Karpas-422 (cell line): Measurements from ENCODE around the gene PCGF2. TPM values are rescaled to one million over a fixed set of nuclear protein-coding genes. Genes with fewer than 3 reads are reported as not detected.
A peak's percentile ranks its signal among the peaks of the same experiment; 100 is the strongest.

ENCODE experiments used
- DNase-seq: peaks from one replicate; pipeline ENCODE4 v3.0.0-alpha.2; 2015
- H2AFZ ChIP-seq: fragments of 200-600 bp; sonication (generic); 2 replicates; pipeline ENCODE4 v1.6.1; 2014; ENCODE audit warnings: antibody characterized with exemption, low read length, mixed read lengths
- H3K27ac ChIP-seq: fragments of 200-600 bp; sonication (generic); 2 replicates; pipeline ENCODE4 v1.5.1; 2014; ENCODE audit warnings: mild to moderate bottlenecking, low read length, moderate library complexity
- H3K27me3 ChIP-seq: fragments of 200-600 bp; sonication (generic); 2 replicates; pipeline ENCODE4 v1.6.1; 2014; ENCODE audit warnings: low read length, mixed read lengths
- H3K36me3 ChIP-seq: fragments of 200-600 bp; sonication (generic); 2 replicates; pipeline ENCODE4 v1.6.1; 2014; ENCODE audit warnings: low read length, mixed read lengths; ENCODE audit not compliant: insufficient read depth
- H3K4me1 ChIP-seq: fragments of 200-600 bp; sonication (generic); 2 replicates; pipeline ENCODE4 v1.6.1; 2014; ENCODE audit warnings: mild to moderate bottlenecking, low read length, mixed read lengths
- H3K4me2 ChIP-seq: fragments of 200-600 bp; sonication (generic); 2 replicates; pipeline ENCODE4 v1.6.1; 2014; ENCODE audit warnings: low read length, low read depth, mild to moderate bottlenecking; ENCODE audit not compliant: poor library complexity, severe bottlenecking
- H3K4me3 ChIP-seq: fragments of 200-600 bp; sonication (generic); 2 replicates; pipeline ENCODE4 v1.5.1; 2014; ENCODE audit warnings: mild to moderate bottlenecking, antibody characterized with exemption, low read length, mixed read lengths
- H3K79me2 ChIP-seq: fragments of 200-600 bp; sonication (generic); 2 replicates; pipeline ENCODE4 v1.6.1; 2014; ENCODE audit warnings: mild to moderate bottlenecking, low read length, mixed read lengths
- H3K9ac ChIP-seq: fragments of 200-600 bp; sonication (generic); 2 replicates; pipeline ENCODE4 v1.6.0; 2014; ENCODE audit warnings: low read length
- H3K9me2 ChIP-seq: fragments of 200-600 bp; sonication (generic), shearing (Covaris generic); replicated peaks from 2 replicates; pipeline ENCODE4 v1.6.0; 2014; ENCODE audit warnings: mild to moderate bottlenecking, low read length, moderate library complexity; ENCODE audit not compliant: insufficient read depth
- H3K9me3 ChIP-seq: fragments of 300-700, 200-600 bp; sonication (generic); 2 replicates; pipeline ENCODE4 v1.6.1; 2014; ENCODE audit warnings: low read length, mixed read lengths
- H4K20me1 ChIP-seq: fragments of 200-600 bp; sonication (generic); 2 replicates; pipeline ENCODE4 v1.6.1; 2014; ENCODE audit warnings: mild to moderate bottlenecking, antibody characterized with exemption, low read length, low read depth; ENCODE audit not compliant: insufficient read depth
- total RNA-seq: library from RNA; depleted of rRNA; stranded (reverse); fragments of >200 nt; shearing (Covaris generic); gene quantifications from 2 replicates; pipeline ENCODE4 v1.2.3, GENCODE V29; 2014; ENCODE audit warnings: low replicate concordance

The PCGF2 gene
- total RNA-seq, 1 experiment from 2014 or later: 0.15 TPM

GRCh38 chr17:38709104-38709820, 38.9 kb downstream of the PCGF2 start:
- no peaks in the 10 kb centered on the region for H3K27me3 ChIP-seq
- peaks cover 10% of the 10 kb centered on the region for H3K36me3 ChIP-seq
- no peak overlapping the region for H3K4me3 ChIP-seq
- no peak overlapping the region for H3K27ac ChIP-seq
- H3K9me3 ChIP-seq: no peaks in the 10 kb centered on the region
- DNase-seq: no peak
- H2AFZ ChIP-seq: no peak overlapping the region
- H3K9ac ChIP-seq: no peak overlapping the region
- H4K20me1 ChIP-seq: no peaks in the 10 kb centered on the region
- H3K4me1 ChIP-seq: peaks cover 19% of the 10 kb centered on the region
- H3K4me2 ChIP-seq: no peak overlapping the region
- H3K79me2 ChIP-seq: peaks cover 36% of the 10 kb centered on the region
- H3K9me2 ChIP-seq: no peaks in the 10 kb centered on the region

DNA sequence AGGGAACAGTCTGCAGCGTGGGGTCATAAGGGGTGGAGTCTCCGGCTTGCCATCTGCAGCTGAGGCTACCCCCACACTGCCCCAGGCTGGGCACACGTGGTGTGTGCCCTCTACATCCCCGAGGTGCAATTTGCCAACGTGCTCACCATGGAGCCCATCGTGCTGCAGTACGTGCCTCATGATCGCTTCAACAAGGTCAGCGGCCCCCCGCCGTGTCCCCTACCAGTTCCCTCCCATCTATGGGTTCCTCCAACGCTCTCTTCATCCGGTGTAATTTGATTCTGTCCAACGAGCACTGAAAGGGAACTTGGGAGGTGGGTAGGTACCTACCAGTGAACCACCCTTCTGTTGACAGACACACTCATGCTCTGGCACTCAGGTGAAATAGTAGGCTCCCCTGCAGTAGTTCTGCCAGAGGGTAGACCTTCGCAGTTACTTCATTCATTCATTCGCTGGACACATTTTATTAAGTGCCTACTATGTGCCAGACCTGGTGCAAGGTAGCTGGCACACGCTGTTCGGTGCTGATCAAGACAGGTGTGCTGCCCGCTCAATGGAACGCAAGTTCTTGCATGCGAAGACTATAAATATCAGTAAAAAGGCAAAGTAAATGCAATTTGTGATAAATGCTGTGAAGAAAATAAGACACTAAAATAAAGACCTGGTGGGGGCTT, 40.3 kb downstream of the PCGF2 start:
- Histone ChIP-seq H3K27me3 (no peaks in the 10 kb centered on the region), H3K9me2 (no peaks in the 10 kb centered on the region), H3K4me2 (no peak overlapping the region), H3K79me2 (peaks cover 37% of the 10 kb centered on the region), H2AFZ (no peak overlapping the region), H3K9ac (no peak overlapping the region), H3K4me3 (no peak overlapping the region), H3K27ac (no peak overlapping the region), H3K9me3 (no peaks in the 10 kb centered on the region), H3K36me3 (peaks cover 10% of the 10 kb centered on the region), H4K20me1 (no peaks in the 10 kb centered on the region), H3K4me1 (peaks cover 34% of the 10 kb centered on the region)
- DNase-seq: no peak

- peaks cover 37% of the 10 kb centered on the region for H3K79me2 ChIP-seq
- H2AFZ ChIP-seq: no peak overlapping the region
These were observed 41.5 kb downstream of the PCGF2 start for GRCh38 chr17:38706505-38707216.

DNA sequence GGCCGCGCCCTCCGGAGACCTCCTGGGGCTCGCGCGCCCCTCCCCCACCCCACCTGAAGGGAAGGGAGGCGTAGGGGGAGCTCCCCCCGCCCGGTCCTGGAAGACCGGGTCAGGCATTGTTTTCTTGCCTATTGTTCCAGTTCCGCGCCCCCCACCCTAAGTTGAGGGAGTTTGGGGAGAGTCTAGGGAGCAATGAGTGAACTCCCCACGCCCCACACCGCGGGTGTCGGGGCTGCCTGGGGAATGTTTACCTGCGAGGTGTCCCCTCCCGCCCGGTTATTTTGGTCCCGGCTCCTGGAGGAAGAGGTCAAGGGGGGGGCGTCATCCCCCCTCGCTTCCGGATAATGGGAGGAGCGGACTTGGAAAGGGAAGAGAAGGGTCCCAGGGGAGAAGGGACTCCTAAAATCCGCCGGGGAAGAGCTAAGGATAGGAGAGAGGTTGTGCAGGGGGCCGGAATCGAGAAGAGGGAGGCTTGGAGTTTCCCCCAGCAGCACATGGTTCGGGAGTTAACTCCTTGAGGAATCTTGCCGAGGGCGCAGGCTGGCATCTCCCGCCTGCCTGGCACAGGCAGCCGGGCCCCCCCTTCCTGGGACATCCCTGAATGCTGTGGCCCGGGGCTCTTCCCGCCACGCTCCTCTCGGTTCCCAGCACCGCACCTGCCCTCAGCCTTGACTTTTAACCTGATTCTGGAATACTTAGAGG, 42.2 kb downstream of the PCGF2 start:
- H3K4me2 ChIP-seq: peak overlapping the region; percentile 79
- no peaks in the 10 kb centered on the region for H3K9me3 ChIP-seq
- H3K27me3 ChIP-seq: no peaks in the 10 kb centered on the region; the same call in 1 of the 2 replicates
- H3K27ac ChIP-seq: peak overlapping the region; percentile 80
- H3K79me2 ChIP-seq: peaks cover 37% of the 10 kb centered on the region
- peak; percentile 66 for DNase-seq
- peaks cover 49% of the 10 kb centered on the region for H3K4me1 ChIP-seq
- no peaks in the 10 kb centered on the region for H4K20me1 ChIP-seq
- H3K36me3 ChIP-seq: peaks cover 6% of the 10 kb centered on the region; the same call in 1 of the 2 replicates
- no peak overlapping the region for H2AFZ ChIP-seq
- peak overlapping the region; percentile 89 for H3K9ac ChIP-seq
- H3K9me2 ChIP-seq: no peaks in the 10 kb centered on the region
- H3K4me3 ChIP-seq: peak overlapping the region; percentile 98

More at GRCh38 chr17:38706505-38707216, 41.5 kb downstream of the PCGF2 start:
- DNase-seq: peak; percentile 64
- H3K4me3 ChIP-seq: peak overlapping the region; percentile 98
- H3K27me3 ChIP-seq: no peaks in the 10 kb centered on the region
- peaks cover 6% of the 10 kb centered on the region; the same call in 1 of the 2 replicates for H3K36me3 ChIP-seq
- peaks cover 42% of the 10 kb centered on the region for H3K4me1 ChIP-seq
- H4K20me1 ChIP-seq: no peaks in the 10 kb centered on the region
- H3K9me3 ChIP-seq: no peaks in the 10 kb centered on the region
- H3K27ac ChIP-seq: peak overlapping the region; percentile 80
- H3K9ac ChIP-seq: peak overlapping the region; percentile 89
- peak overlapping the region; percentile 79 for H3K4me2 ChIP-seq
- H3K9me2 ChIP-seq: no peaks in the 10 kb centered on the region

- Histone ChIP-seq H3K27ac (peak overlapping the region; percentile 80), H2AFZ (no peak overlapping the region), H3K9me2 (no peaks in the 10 kb centered on the region), H3K9me3 (no peaks in the 10 kb centered on the region), H3K27me3 (no peaks in the 10 kb centered on the region; the same call in 1 of the 2 replicates), H3K9ac (peak overlapping the region; percentile 89), H4K20me1 (no peaks in the 10 kb centered on the region), H3K4me2 (peak overlapping the region; percentile 79), H3K4me3 (peak overlapping the region; percentile 98), H3K4me1 (peaks cover 51% of the 10 kb centered on the region), H3K36me3 (peaks cover 6% of the 10 kb centered on the region; the same call in 1 of the 2 replicates), H3K79me2 (peaks cover 37% of the 10 kb centered on the region)
- DNase-seq: no peak
These were observed 42.7 kb downstream of the PCGF2 start for GRCh38 chr17:38705523-38705802.

DNA sequence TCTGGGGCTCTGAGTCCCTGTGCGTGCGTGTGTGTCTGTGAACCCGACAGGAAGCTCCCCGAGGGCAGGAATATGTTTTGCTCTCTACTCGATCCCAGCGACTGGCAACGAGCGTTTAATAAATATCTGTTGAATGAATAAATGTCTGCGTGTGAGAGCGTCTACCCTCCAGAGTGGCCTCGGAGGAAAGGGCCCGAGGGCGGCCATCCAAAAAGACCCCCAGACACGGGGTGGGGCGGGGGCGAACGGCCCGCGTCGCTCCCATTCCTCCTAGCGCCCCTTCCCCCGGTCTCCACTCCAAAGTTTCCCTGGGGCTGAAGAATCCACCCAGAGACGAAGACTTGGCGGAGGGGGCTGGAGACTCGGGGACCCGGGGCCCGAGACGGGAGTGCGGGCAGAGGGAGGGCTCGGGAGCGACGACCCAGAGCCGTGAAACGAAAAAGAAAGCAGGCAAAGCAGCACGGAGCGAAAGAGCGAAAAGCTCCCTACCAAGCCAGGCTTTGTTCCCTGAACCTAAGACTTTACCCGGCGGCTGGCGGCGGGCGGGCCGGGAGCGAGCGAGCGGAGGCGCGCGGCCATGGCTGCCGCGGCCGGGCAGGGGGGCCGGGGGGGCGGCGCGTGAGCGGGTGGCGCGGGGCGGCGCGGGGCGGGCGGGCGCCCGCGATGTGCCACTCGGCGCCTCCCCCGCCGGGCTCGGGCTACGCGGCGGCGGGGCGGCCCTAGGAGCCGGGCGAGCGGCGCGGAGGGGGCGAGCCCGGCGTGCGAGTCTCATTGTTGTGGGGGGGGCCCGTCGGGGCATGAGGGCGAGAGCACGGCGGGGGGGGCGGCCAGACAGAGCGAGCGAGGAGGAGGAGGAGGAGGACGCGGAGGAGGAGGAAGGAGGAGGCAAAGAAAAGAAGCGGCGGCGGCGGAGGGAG, 43.3 kb downstream of the PCGF2 start, which contains the start of gene MLLT6:
TSS of gene MLLT6 (plus strand) at position 668 of the 917 bp plus-strand sequence. CDS start 360 bp downstream, outside the sequence.
- peaks cover 51% of the 10 kb centered on the region for H3K4me1 ChIP-seq

More for the DNA sequence above, 43.3 kb downstream of the PCGF2 start, which contains the start of gene MLLT6:
- no peaks in the 10 kb centered on the region; the same call in 1 of the 2 replicates for H3K27me3 ChIP-seq
- H3K27ac ChIP-seq: peak within 1 kb of the TSS; percentile 91
- H3K9me3 ChIP-seq: no peaks in the 10 kb centered on the region
- H2AFZ ChIP-seq: peak within 1 kb of the TSS; percentile 78; the same call in 1 of the 2 replicates
- DNase-seq: peak; percentile 91
- peak within 1 kb of the TSS; percentile 96 for H3K9ac ChIP-seq
- peaks cover 1% of the 10 kb centered on the region; the same call in 1 of the 2 replicates for H3K36me3 ChIP-seq
- H3K4me2 ChIP-seq: peak within 1 kb of the TSS; percentile 95
- peak within 1 kb of the TSS; percentile 98 for H3K4me3 ChIP-seq
- H3K9me2 ChIP-seq: no peaks in the 10 kb centered on the region
- peaks cover 37% of the 10 kb centered on the region for H3K79me2 ChIP-seq
- no peaks in the 10 kb centered on the region for H4K20me1 ChIP-seq
